GM12878 (cell line): ENCODE data around the gene AP1M2. TPM values are rescaled to one million over a fixed set of nuclear protein-coding genes. Genes with fewer than 3 reads are reported as not detected.

Experiments
- ASH2L ChIP-seq: fragments of 300-600, 200-600 bp; sonication (generic); IDR thresholded peaks from 2 replicates; pipeline ENCODE4 v1.6.1; 2017; ENCODE audit warnings: low read depth, mild to moderate bottlenecking, borderline replicate concordance
- BMI1 ChIP-seq: fragments of 450-650 bp; IDR thresholded peaks from 2 replicates; pipeline ENCODE4 v1.6.1; 2016; ENCODE audit warnings: mild to moderate bottlenecking, moderate library complexity, borderline replicate concordance
- DPF2 ChIP-seq: fragments of 450-650 bp; IDR thresholded peaks from 2 replicates; pipeline ENCODE4 v1.6.1; 2017; ENCODE audit warnings: mild to moderate bottlenecking
- EZH2 ChIP-seq: IDR thresholded peaks from 2 replicates; pipeline ENCODE4 v1.6.1; 2012; ENCODE audit warnings: low read depth, mild to moderate bottlenecking, control low read depth, inconsistent platforms, low read length, borderline replicate concordance; ENCODE audit not compliant: control insufficient read depth
- LARP7 ChIP-seq: fragments of 450-650 bp; IDR thresholded peaks from 2 replicates; pipeline ENCODE4 v1.6.1; 2017; ENCODE audit warnings: mild to moderate bottlenecking
- NRF1 ChIP-seq: conservative IDR thresholded peaks from 2 replicates; pipeline ENCODE4 v1.6.1; 2011; ENCODE audit warnings: mild to moderate bottlenecking, low read depth, low read length, improper control_type of control experiment
- SIX5 ChIP-seq: IDR thresholded peaks from 2 replicates; pipeline ENCODE4 v1.6.1; 2011; ENCODE audit warnings: mild to moderate bottlenecking, low read depth, low read length, moderate library complexity; ENCODE audit not compliant: severe bottlenecking
- SMARCA5 ChIP-seq: fragments of 450-650 bp; IDR thresholded peaks from 2 replicates; pipeline ENCODE4 v1.6.1; 2017; ENCODE audit warnings: mild to moderate bottlenecking
- SREBF1 ChIP-seq: IDR thresholded peaks from 2 replicates; pipeline ENCODE4 v1.6.1; 2012; ENCODE audit warnings: mild to moderate bottlenecking, low read length
- STAT1 ChIP-seq: fragments of 450-650 bp; conservative IDR thresholded peaks from 2 replicates; pipeline ENCODE4 v1.6.1; 2014; ENCODE audit warnings: antibody characterized with exemption, mild to moderate bottlenecking
- YBX1 ChIP-seq: fragments of 450-650 bp; IDR thresholded peaks from 2 replicates; pipeline ENCODE4 v1.6.1; 2016; ENCODE audit warnings: antibody characterized with exemption
- ZNF274 ChIP-seq: IDR thresholded peaks from one replicate; pipeline ENCODE4 v1.8.0; 2011; ENCODE audit not compliant: insufficient read length, insufficient read depth
- polyA plus RNA-seq, 11 experiments: library from polyadenylated mRNA; depleted of rRNA in 4 of 11; unstranded in 6 of 11; stranded (reverse) in 5 of 11; fragments of >200 nt; fragmentation: Nextera tagmentation in 4 of 11; fragmentation: Illumina TruSeq in 1 of 11; extraction: Ambion mirVana in 4 of 11; extraction: Trizol in 1 of 11; gene quantifications; 1 replicate in 1 of 11; 2 replicates in 10 of 11; pipeline versions ENCODE4 v1.2.1 to v1.2.3, GENCODE V29; 2011 to 2016; ENCODE audit warnings: inconsistent platforms in 2 of 11, missing spikeins in 2 of 11, low read depth in 1 of 11
- total RNA-seq, 4 experiments: library from RNA; depleted of rRNA in 3 of 4; stranded (reverse); fragments of >200 nt in 3 of 4; fragmentation: Illumina TruSeq in 1 of 4; extraction: Trizol in 1 of 4; gene quantifications; 2 replicates each; pipeline versions ENCODE4 v1.2.1 to v1.2.3, GENCODE V29; 2013 to 2021
- TF ChIP-seq, protein P1 (sequence below): IDR thresholded peaks from 2 replicates; pipeline ENCODE4 v1.6.1; 2012; ENCODE audit warnings: improper control_type of control experiment, low read depth, low read length; ENCODE audit not compliant: insufficient replicate concordance
- TF ChIP-seq, protein P2 (sequence below): fragments of 450-650 bp; IDR thresholded peaks from 2 replicates; pipeline ENCODE4 v1.6.1; 2017; ENCODE audit warnings: mild to moderate bottlenecking, low read depth, inconsistent platforms; ENCODE audit not compliant: poor library complexity, severe bottlenecking
- TF ChIP-seq, protein P3 (sequence below): IDR thresholded peaks from 2 replicates; pipeline ENCODE4 v1.6.1; 2011; ENCODE audit warnings: borderline replicate concordance, low read depth, mild to moderate bottlenecking, moderate library complexity, low read length; ENCODE audit not compliant: insufficient read depth, poor library complexity, severe bottlenecking
- TF ChIP-seq, protein P4 (sequence below): fragments of 450-650 bp; IDR thresholded peaks from 2 replicates; pipeline ENCODE4 v1.6.1; 2017; ENCODE audit warnings: mild to moderate bottlenecking, moderate library complexity

Gene AP1M2
- total and polyA plus RNA-seq, 10 of the 15 experiments (the other 5 are each of a cell fraction or from before 2014, with no cell fraction given) = 0.72 TPM; not detected in 9

DNA sequence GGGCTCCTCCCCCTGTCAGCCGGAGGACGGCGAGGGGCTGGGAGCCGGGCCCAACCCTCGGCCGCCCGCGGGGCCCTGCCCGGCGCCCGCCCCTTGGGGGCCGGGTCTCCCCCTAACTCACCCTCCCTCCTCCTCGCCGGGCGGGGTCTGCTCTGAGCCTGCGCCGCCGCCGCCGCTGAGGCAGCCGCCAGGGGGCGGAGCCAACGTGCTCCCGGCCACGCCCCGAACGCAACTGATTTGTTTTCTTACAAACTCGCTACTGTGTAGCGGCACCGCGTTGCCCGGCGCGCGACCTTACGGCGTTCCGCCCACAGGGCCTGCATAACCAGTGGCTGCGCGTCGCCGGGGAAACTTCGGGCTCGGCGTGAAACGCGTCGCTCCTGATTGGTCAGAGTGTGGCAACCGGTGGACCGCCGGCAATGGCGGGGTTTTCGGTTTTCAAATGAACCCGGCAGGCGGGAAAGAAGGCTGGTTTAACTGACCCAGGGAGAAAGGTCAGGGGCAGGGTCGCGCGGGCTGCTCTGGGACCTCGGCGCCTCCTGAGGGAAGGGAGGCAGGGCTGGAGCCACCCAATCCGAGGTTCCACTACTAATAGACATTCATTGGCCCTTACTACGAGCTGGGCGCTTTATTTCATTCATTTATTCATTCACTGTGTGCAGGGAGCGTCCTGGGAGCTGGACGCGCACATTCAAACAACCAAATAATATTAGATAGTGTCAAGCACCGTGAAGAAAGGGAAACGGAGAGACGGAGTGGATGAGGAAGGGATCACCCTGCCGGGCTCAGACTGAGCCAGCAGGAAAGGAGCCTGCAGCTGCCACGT, 18.1 kb downstream of the AP1M2 start, which contains the start of gene CDKN2D (continued):
- TF ChIP-seq, protein P1, sequence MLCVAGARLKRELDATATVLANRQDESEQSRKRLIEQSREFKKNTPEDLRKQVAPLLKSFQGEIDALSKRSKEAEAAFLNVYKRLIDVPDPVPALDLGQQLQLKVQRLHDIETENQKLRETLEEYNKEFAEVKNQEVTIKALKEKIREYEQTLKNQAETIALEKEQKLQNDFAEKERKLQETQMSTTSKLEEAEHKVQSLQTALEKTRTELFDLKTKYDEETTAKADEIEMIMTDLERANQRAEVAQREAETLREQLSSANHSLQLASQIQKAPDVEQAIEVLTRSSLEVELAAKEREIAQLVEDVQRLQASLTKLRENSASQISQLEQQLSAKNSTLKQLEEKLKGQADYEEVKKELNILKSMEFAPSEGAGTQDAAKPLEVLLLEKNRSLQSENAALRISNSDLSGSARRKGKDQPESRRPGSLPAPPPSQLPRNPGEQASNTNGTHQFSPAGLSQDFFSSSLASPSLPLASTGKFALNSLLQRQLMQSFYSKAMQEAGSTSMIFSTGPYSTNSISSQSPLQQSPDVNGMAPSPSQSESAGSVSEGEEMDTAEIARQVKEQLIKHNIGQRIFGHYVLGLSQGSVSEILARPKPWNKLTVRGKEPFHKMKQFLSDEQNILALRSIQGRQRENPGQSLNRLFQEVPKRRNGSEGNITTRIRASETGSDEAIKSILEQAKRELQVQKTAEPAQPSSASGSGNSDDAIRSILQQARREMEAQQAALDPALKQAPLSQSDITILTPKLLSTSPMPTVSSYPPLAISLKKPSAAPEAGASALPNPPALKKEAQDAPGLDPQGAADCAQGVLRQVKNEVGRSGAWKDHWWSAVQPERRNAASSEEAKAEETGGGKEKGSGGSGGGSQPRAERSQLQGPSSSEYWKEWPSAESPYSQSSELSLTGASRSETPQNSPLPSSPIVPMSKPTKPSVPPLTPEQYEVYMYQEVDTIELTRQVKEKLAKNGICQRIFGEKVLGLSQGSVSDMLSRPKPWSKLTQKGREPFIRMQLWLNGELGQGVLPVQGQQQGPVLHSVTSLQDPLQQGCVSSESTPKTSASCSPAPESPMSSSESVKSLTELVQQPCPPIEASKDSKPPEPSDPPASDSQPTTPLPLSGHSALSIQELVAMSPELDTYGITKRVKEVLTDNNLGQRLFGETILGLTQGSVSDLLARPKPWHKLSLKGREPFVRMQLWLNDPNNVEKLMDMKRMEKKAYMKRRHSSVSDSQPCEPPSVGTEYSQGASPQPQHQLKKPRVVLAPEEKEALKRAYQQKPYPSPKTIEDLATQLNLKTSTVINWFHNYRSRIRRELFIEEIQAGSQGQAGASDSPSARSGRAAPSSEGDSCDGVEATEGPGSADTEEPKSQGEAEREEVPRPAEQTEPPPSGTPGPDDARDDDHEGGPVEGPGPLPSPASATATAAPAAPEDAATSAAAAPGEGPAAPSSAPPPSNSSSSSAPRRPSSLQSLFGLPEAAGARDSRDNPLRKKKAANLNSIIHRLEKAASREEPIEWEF = no peak
- TF ChIP-seq, protein P2, sequence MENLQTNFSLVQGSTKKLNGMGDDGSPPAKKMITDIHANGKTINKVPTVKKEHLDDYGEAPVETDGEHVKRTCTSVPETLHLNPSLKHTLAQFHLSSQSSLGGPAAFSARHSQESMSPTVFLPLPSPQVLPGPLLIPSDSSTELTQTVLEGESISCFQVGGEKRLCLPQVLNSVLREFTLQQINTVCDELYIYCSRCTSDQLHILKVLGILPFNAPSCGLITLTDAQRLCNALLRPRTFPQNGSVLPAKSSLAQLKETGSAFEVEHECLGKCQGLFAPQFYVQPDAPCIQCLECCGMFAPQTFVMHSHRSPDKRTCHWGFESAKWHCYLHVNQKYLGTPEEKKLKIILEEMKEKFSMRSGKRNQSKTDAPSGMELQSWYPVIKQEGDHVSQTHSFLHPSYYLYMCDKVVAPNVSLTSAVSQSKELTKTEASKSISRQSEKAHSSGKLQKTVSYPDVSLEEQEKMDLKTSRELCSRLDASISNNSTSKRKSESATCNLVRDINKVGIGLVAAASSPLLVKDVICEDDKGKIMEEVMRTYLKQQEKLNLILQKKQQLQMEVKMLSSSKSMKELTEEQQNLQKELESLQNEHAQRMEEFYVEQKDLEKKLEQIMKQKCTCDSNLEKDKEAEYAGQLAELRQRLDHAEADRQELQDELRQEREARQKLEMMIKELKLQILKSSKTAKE = peak; percentile 14
- TF ChIP-seq, protein P3, sequence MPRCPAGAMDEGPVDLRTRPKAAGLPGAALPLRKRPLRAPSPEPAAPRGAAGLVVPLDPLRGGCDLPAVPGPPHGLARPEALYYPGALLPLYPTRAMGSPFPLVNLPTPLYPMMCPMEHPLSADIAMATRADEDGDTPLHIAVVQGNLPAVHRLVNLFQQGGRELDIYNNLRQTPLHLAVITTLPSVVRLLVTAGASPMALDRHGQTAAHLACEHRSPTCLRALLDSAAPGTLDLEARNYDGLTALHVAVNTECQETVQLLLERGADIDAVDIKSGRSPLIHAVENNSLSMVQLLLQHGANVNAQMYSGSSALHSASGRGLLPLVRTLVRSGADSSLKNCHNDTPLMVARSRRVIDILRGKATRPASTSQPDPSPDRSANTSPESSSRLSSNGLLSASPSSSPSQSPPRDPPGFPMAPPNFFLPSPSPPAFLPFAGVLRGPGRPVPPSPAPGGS = no peak
- no peak for TF ChIP-seq EZH2
- TF ChIP-seq SREBF1 = no peak
- TF ChIP-seq ZNF274 = no peak
- TF ChIP-seq BMI1 = no peak
- TF ChIP-seq DPF2 = 0 out of 2 replicates have a peak, but pooled peaks have one; percentile 19
- no peak for TF ChIP-seq ASH2L
- peak; percentile 63 for TF ChIP-seq NRF1
- TF ChIP-seq SMARCA5 = no peak
- TF ChIP-seq LARP7 = no peak
- TF ChIP-seq STAT1 = peak; percentile 70; the same call in 1 of the 2 replicates
- no peak for TF ChIP-seq SIX5
- TF ChIP-seq, protein P4, sequence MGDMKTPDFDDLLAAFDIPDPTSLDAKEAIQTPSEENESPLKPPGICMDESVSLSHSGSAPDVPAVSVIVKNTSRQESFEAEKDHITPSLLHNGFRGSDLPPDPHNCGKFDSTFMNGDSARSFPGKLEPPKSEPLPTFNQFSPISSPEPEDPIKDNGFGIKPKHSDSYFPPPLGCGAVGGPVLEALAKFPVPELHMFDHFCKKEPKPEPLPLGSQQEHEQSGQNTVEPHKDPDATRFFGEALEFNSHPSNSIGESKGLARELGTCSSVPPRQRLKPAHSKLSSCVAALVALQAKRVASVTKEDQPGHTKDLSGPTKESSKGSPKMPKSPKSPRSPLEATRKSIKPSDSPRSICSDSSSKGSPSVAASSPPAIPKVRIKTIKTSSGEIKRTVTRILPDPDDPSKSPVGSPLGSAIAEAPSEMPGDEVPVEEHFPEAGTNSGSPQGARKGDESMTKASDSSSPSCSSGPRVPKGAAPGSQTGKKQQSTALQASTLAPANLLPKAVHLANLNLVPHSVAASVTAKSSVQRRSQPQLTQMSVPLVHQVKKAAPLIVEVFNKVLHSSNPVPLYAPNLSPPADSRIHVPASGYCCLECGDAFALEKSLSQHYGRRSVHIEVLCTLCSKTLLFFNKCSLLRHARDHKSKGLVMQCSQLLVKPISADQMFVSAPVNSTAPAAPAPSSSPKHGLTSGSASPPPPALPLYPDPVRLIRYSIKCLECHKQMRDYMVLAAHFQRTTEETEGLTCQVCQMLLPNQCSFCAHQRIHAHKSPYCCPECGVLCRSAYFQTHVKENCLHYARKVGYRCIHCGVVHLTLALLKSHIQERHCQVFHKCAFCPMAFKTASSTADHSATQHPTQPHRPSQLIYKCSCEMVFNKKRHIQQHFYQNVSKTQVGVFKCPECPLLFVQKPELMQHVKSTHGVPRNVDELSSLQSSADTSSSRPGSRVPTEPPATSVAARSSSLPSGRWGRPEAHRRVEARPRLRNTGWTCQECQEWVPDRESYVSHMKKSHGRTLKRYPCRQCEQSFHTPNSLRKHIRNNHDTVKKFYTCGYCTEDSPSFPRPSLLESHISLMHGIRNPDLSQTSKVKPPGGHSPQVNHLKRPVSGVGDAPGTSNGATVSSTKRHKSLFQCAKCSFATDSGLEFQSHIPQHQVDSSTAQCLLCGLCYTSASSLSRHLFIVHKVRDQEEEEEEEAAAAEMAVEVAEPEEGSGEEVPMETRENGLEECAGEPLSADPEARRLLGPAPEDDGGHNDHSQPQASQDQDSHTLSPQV = no peak
- no peak for TF ChIP-seq YBX1
